Endothelial cell (in vitro differentiated cells): ENCODE results near the gene SLC9A9. TPM values are rescaled to one million over a fixed set of nuclear protein-coding genes. Genes with fewer than 3 reads are reported as not detected.

Experiments
- DNase-seq: peaks from one replicate; pipeline ENCODE4 v3.0.0; 2021; ENCODE audit warnings: low spot score
- H3K27ac Mint-ChIP-seq: one replicate; pipeline ENCODE4 v1.8.0; 2021; ENCODE audit warnings: mixed read lengths, inconsistent platforms; ENCODE audit not compliant: unreplicated experiment
- H3K27me3 Mint-ChIP-seq: one replicate; pipeline ENCODE4 v1.8.0; 2021; ENCODE audit warnings: mild to moderate bottlenecking, moderate library complexity, mixed read lengths, inconsistent platforms; ENCODE audit not compliant: unreplicated experiment
- H3K36me3 Mint-ChIP-seq: one replicate; pipeline ENCODE4 v1.8.0; 2021; ENCODE audit warnings: mild to moderate bottlenecking, low read depth, mixed read lengths, inconsistent platforms; ENCODE audit not compliant: unreplicated experiment
- H3K4me1 Mint-ChIP-seq: one replicate; pipeline ENCODE4 v1.8.0; 2021; ENCODE audit warnings: mild to moderate bottlenecking, mixed read lengths, inconsistent platforms; ENCODE audit not compliant: unreplicated experiment
- H3K4me3 Mint-ChIP-seq: one replicate; pipeline ENCODE4 v1.8.0; 2021; ENCODE audit warnings: mild to moderate bottlenecking, mixed read lengths, inconsistent platforms; ENCODE audit not compliant: unreplicated experiment
- H3K9me3 Mint-ChIP-seq: one replicate; pipeline ENCODE4 v1.8.0; 2021; ENCODE audit warnings: mixed read lengths, inconsistent platforms; ENCODE audit not compliant: unreplicated experiment
- total RNA-seq: library from RNA; stranded (reverse); fragmentation: NEBNext Ultra II Directional; extraction: Animal tissue kit (Norgen Biotek cat#: 25700); gene quantifications from one replicate; pipeline ENCODE4 v1.2.1, GENCODE V29; 2021; ENCODE audit not compliant: unreplicated experiment
- TF ChIP-seq, protein P1 (sequence below): fragments of 200-600 bp; sonication (generic); IDR thresholded peaks from one replicate; pipeline ENCODE4 v1.5.0; 2021; ENCODE audit warnings: antibody characterized with exemption; ENCODE audit not compliant: unreplicated experiment

SLC9A9 gene
- total RNA-seq, 1 donor from 2014 or later: 7.9 TPM

DNA sequence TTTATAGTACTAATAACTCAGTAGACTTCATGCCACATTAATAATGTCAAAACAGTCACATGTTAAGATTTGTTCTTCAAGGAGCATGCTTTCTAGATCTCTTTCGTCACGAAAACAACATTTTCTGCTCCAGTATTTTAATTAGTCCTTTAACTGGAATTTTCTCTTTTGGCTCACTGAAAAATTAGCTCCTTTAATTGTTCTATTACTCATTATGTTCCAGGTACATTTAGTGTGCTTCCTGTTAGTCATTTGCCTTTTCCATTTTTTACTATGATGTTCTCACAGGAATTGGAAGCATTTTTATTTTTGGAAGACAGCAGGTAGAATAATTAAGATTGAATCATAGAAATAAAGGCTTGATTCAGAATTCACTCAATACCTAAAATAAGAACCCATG lies 111.2 kb downstream of the SLC9A9 start:
- Mint-ChIP-seq H3K4me3 (no peak overlapping the region), H3K9me3 (no peaks in the 10 kb centered on the region), H3K27me3 (no peaks in the 10 kb centered on the region), H3K4me1 (no peaks in the 10 kb centered on the region), H3K27ac (no peak overlapping the region), H3K36me3 (no peaks in the 10 kb centered on the region)
- TF ChIP-seq, protein P1, sequence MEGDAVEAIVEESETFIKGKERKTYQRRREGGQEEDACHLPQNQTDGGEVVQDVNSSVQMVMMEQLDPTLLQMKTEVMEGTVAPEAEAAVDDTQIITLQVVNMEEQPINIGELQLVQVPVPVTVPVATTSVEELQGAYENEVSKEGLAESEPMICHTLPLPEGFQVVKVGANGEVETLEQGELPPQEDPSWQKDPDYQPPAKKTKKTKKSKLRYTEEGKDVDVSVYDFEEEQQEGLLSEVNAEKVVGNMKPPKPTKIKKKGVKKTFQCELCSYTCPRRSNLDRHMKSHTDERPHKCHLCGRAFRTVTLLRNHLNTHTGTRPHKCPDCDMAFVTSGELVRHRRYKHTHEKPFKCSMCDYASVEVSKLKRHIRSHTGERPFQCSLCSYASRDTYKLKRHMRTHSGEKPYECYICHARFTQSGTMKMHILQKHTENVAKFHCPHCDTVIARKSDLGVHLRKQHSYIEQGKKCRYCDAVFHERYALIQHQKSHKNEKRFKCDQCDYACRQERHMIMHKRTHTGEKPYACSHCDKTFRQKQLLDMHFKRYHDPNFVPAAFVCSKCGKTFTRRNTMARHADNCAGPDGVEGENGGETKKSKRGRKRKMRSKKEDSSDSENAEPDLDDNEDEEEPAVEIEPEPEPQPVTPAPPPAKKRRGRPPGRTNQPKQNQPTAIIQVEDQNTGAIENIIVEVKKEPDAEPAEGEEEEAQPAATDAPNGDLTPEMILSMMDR: no peak
- DNase-seq: no peak

DNA sequence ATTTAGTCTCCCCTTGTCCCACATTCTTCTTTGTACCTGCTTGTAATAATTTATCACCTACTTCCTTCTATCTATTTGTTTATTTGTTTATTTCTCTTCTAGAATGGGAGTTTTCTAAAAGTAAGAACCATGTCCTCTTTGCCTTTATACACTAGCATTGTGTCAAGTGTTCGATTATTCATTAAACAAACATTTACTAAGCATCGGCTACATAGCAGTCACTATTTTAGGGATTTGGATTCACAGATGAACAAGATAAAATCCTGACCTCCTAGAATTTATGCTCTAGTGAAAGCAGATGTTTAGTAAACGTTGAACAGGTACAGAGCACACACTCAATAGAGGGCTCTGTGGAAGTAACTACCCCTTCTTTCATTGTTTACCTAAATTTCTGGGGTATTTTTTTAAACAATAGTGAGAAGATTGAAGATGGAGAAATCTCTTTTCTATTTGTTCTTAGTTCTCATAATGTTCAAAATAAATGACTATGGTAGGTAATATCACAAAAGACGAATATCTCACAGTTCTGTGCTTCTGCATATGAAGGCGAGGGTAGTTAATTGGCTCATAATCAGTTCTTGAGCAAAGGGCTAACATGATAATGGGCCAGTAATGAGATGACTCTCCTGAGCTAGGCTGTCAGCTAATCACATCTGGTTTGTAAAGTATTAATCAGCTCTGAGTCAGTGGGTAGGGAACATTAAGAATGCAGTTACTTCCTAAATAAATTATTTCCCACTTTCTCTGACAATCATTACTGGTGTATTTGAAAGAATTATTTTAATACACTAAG lies 111.9 kb downstream of the SLC9A9 start:
- H3K4me1 Mint-ChIP-seq: no peaks in the 10 kb centered on the region
- H3K27ac Mint-ChIP-seq: no peak overlapping the region
- H3K36me3 Mint-ChIP-seq: no peaks in the 10 kb centered on the region
- TF ChIP-seq, protein P1: no peak
- H3K4me3 Mint-ChIP-seq: no peak overlapping the region
- DNase-seq: no peak
- H3K9me3 Mint-ChIP-seq: no peaks in the 10 kb centered on the region
- no peaks in the 10 kb centered on the region for H3K27me3 Mint-ChIP-seq

DNA sequence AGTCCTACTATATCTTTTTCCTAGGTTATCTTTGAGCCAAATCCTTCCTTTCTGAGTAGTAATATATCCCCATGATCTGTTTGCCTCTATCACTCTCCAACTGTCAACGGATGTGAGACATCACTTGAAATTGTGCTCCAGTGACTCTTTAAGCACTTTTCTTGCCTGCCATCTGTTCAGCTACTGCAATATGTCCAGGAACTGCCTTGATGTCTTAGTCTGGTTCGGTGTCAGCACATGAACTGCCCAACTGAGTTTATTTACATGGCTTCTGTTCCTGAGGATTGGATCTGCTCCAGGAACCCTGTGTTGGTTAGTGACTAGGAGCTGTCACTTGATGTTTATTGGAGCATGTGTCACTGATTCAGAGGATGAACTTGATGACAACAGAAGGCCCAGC lies 116.5 kb downstream of the SLC9A9 start:
- H3K4me1 Mint-ChIP-seq: no peaks in the 10 kb centered on the region
- TF ChIP-seq, protein P1: no peak
- H3K27ac Mint-ChIP-seq: no peak overlapping the region
- no peak overlapping the region for H3K4me3 Mint-ChIP-seq
- no peaks in the 10 kb centered on the region for H3K9me3 Mint-ChIP-seq
- no peaks in the 10 kb centered on the region for H3K36me3 Mint-ChIP-seq
- no peak for DNase-seq
- H3K27me3 Mint-ChIP-seq: peaks cover 6% of the 10 kb centered on the region

DNA sequence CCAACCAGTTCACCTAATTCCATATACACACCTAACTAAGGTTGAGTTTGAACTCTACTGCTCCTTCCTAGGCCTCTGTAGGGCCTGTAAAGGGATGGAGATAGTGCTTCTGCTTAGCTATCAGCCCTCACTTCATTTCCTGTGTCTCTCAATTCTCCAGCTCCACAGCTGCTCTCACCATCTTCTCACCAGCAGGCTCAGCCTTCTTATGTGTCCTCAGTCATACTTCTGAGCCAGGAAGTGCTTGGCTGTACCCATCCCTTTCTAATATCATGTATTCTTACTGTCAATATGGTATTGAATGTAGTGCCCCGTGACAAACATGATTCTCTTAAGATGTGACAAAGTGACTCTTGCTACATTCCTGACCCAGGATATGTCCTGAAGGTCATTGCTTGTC lies 116.9 kb downstream of the SLC9A9 start:
- Mint-ChIP-seq H3K9me3 (no peaks in the 10 kb centered on the region), H3K4me3 (no peak overlapping the region), H3K27ac (no peak overlapping the region), H3K36me3 (no peaks in the 10 kb centered on the region), H3K27me3 (peaks cover 6% of the 10 kb centered on the region), H3K4me1 (no peaks in the 10 kb centered on the region)
- DNase-seq: no peak
- TF ChIP-seq, protein P1: no peak

DNA sequence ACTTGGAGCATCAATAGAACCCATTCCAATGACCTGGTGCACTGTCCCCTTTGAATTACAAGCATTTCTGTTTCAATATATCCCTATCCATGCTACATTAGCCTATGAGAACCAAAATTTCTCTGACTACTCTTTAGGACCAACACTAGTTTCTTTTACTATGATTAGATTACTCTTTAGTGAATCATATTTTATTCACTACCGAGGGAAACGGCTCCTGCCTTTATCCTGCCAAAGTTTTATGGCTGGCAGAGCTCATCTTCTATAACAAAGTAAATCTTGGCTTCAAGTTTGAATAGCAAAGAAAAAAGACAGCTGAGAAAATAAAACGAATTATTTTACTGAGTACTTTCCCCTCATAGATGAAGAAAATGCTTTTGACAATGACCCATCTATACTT lies 120.9 kb downstream of the SLC9A9 start:
- peaks cover 6% of the 10 kb centered on the region for H3K27me3 Mint-ChIP-seq
- no peak overlapping the region for H3K4me3 Mint-ChIP-seq

More for the DNA sequence above, 120.9 kb downstream of the SLC9A9 start:
- Mint-ChIP-seq H3K27ac (no peak overlapping the region), H3K36me3 (peaks cover 4% of the 10 kb centered on the region), H3K9me3 (no peaks in the 10 kb centered on the region), H3K4me1 (no peaks in the 10 kb centered on the region)
- DNase-seq: no peak
- TF ChIP-seq, protein P1: no peak
